Ishikawa (cell line): Measurements from ENCODE around the gene GPR84.

Source experiments
- EP300 ChIP-seq: IDR thresholded peaks from 2 replicates; pipeline ENCODE4 v1.6.1; 2012; ENCODE audit warnings: borderline replicate concordance
- FOXM1 ChIP-seq: IDR thresholded peaks from 2 replicates; pipeline ENCODE4 v1.6.1; 2012; ENCODE audit warnings: low read depth, borderline replicate concordance
- MAX ChIP-seq: IDR thresholded peaks from 2 replicates; pipeline ENCODE4 v1.6.1; 2012
- RAD21 ChIP-seq: IDR thresholded peaks from 2 replicates; pipeline ENCODE4 v1.6.1; 2012; ENCODE audit warnings: low read depth
- REST ChIP-seq: IDR thresholded peaks from 2 replicates; pipeline ENCODE4 v1.6.1; 2012; ENCODE audit warnings: low read depth, mild to moderate bottlenecking
- TAF1 ChIP-seq: IDR thresholded peaks from 2 replicates; pipeline ENCODE4 v1.6.1; 2012; ENCODE audit warnings: low read depth, mild to moderate bottlenecking
- TCF12 ChIP-seq: IDR thresholded peaks from 2 replicates; pipeline ENCODE4 v1.6.1; 2012; ENCODE audit warnings: low read depth
- TEAD4 ChIP-seq: IDR thresholded peaks from 2 replicates; pipeline ENCODE4 v1.6.1; 2012

- TF ChIP-seq FOXM1 (no peak), TCF12 (no peak), REST (no peak), MAX (no peak), RAD21 (no peak), EP300 (no peak), TEAD4 (no peak), TAF1 (no peak)
Measured at GRCh38 chr12:54337854-54338650, 26.2 kb downstream of the GPR84 start.
